GM18867 (cell line): ENCODE data around the gene BTBD6.

ENCODE experiments used
- ATAC-seq: cut with Tn5 transposase; IDR thresholded peaks from one replicate; pipeline ENCODE4 v1.9.1; 2021; ENCODE audit warnings: mild to moderate bottlenecking, moderate library complexity; ENCODE audit not compliant: unreplicated experiment

Gene BTBD6

DNA sequence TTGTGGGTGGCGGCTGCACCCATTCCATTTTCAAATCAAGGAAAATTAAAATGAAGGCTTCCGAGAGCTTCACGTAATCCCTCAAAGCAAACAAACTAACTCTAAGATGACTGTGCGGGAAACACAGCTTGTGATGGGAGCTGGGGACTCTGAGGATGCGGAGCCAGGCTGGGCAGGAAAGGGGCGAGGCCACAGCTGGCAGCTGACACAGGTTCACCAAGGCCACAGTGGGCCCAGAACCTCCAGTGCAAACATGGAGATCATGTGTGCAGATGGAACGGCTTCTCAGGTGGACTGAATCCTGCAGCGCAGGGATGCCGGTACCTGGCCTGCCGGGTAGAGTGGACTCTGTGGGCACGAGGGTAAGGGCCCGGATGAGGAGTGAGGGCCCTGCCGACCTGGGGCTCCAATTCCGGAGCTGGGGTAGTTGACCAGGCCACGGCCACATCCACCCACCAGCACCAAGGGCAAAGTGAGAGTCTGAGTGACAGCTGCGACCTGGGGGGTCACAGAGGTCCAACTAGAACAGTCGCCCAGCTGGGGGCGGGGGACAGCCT, 19.2 kb upstream of the BTBD6 start:
- no peak for ATAC-seq

DNA sequence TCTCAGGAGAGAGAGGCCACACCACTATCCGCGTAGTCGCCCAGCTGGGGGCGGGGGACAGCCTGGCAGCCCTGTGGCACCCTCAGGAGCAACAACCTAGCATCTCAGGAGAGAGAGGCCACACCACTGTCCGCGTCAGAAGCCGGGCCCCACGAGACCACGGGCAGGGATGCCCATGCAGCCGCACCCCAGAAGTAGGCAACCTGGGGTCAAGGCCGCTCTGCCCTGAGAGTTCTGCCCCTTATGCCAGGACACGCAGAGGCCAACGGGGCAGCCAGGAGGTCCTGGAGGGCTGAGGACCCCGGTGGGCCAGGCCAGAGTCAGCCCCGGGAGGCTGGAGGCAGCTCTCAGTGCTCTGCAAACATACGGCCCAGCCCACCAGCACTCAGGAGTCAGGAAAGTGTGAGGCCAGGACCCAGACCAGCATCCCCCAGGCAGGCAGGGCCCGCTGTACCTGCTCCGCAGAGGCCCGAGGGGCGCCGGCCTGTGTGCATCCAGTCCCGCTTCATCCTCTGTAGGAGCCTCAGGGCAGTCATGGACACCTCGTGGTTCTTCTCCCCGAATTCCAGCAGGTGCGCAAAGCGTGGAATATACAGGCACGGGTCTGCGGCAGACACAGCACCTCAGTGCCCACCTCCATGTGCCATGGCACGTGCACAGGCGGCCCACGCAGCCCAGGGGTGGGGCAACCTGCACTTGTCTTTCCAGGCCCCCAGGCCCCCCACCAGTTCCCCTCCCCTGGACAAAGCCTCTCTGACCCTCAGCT, 7.3 kb upstream of the BTBD6 start:
- no peak for ATAC-seq

- ATAC-seq, result no peak
These were observed 6.7 kb upstream of the BTBD6 start for GRCh38 chr14:105241641-105242040.

DNA sequence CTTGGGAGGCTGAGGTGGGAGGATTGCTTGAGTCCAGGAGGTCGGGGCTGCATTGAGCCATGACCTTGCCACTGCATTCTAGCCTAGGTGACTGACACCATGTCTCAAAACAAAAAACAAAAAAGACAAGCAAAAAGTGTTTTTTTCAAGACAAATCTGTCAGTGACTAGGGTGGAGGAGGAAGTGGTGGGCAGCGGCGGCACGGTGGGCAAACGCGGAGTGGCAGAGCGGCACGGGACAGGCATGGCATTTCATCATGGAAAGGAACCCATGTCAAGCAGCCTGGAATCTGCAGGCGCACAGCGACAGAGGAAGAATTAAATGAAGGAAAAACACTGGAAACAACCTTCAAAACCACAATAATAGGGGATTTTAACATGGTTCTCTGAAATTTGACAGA, 4.0 kb upstream of the BTBD6 start:
- no peak for ATAC-seq

DNA sequence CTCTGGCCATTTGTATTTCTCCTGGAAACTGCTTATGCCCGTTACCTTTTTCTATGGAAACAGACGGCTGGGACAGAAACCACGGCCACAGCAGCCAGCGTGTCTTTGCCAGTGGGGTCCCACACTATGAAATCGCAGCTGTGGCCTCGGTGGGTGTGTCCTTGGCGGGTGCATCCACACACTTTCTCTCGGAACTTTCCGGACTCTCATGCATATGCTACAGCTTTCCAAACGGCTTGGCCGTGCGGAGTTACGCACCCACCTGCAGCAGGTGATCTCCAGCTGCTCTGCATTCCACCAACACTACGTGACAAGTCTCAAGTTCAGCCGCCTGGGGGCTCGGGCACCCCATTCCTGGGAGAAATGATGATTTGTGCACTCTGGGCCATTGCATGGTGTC, 1.3 kb upstream of the BTBD6 start:
- ATAC-seq, result no peak

DNA sequence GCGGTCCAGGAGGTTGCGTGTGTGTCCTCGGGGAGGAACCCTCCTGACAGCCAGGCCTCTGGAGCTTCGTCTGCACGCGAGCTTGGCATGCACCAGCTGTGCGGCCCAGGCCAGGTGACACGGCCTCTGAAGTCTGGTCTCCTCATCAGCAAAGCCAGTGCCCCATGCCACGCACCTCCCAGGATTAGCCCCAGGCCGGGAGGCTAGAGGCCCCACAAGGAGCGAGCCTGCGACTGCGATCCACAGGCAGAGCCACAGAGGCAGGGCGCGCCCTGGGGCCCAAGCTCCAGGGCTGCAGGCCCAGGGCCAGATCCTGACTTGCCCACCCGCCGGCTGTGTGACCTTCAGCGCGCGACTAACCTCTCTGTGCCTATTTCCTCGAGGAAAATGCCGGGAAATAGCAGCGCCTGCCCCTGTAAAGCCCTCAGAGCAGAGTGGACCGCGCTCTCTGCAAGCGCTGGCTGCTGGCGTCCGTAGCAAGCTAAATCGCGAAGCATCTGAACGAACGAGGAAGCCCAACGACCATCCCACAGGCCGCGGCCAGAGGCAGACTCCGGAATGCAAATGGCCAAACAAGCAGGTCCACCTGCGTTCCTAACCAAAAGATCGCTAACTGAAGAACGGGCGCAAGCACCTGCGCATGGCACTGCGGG, 492 bp upstream of the BTBD6 start:
- no peak for ATAC-seq

- ATAC-seq, result no peak
These were observed 1.1 kb downstream of the BTBD6 start for GRCh38 chr14:105249182-105250007.

- no peak for ATAC-seq
These were observed 1.7 kb downstream of the BTBD6 start for GRCh38 chr14:105250008-105250366.

GRCh38 chr14:105250986-105251385, 2.7 kb downstream of the BTBD6 start:
- ATAC-seq, result no peak

GRCh38 chr14:105251920-105252319, 3.6 kb downstream of the BTBD6 start:
- ATAC-seq, result no peak

- ATAC-seq, result no peak
These were observed 4.4 kb downstream of the BTBD6 start for GRCh38 chr14:105252552-105253328.

GRCh38 chr14:105253329-105253682, 5.0 kb downstream of the BTBD6 start:
- ATAC-seq, result no peak

DNA sequence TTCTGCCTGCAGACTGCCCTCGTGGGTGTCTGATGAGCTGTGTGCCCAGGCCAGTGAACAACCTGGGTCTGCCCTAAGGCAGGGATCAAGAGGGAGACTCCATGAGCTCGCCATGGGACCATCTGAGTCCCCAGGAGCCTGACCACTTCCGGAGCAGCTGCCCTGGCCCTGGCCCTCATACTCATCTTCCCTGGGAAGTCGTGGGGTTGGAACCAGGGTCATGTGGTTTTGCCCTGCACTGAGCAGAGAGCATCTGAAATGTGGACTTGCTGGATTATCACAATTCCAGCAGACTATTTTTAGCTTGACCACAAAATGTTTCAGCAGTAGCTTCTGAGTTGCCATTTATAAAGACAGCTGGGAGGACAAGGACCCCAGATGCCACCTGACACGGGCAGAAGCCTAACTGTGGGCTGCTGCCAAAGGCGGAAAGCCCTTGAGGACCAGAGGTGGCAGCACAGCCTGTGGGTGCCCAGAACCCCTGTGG, 6.7 kb downstream of the BTBD6 start:
- ATAC-seq, result no peak

GRCh38 chr14:105256292-105256960, 8.1 kb downstream of the BTBD6 start:
- ATAC-seq, result no peak

GRCh38 chr14:105257464-105257863, 9.1 kb downstream of the BTBD6 start:
- no peak for ATAC-seq

DNA sequence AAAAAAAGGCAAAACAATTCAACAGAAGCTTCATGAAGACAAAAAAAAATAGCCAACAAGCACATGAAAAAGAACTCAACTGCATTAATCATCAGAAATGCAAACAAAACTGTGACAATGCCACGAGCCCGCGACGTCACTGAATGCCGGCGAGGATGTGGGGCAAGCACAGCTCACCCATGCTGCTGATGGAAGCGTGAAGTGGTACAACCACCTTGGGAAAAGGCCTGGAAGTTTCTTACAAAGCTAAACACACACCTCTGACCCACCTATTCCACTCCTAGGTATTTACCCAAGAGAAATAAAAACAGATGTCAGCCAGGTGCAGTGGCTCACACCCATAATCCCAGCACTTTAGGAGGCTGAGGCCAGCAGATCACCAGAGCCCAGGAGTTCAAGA, 10.5 kb downstream of the BTBD6 start:
- no peak for ATAC-seq

DNA sequence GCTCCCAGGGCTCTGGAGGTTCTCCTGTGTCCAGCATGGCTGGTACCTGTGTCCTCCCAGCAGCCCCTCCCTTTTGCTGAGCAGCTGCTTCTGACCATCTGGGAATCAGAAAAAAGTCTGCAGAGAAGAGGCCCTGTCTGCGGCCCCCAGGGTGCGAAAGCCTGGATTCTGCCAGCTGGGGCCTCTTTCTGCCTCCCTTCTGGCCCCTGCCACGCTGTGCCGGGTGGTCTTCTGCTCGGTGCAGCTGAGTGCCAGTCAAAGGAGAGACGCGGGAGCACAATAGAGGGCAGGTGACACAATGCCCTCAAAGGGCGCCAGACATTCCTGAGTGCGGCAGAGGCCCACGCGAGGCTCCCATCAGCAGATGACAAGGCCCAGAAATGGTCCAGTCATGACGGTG, 12.6 kb downstream of the BTBD6 start:
- ATAC-seq, result no peak

GRCh38 chr14:105261781-105262180, 13.4 kb downstream of the BTBD6 start:
- ATAC-seq, result no peak

GRCh38 chr14:105267820-105268548, 19.7 kb downstream of the BTBD6 start:
- ATAC-seq, result no peak
